SHP77 (cell line): ENCODE measurements around the gene NBDY.

Experiments
- DNase-seq, 2 experiments: peaks; one replicate each; lab custom pipeline; 2025; lab: John Stamatoyannopoulos, UW

NBDY gene

DNA sequence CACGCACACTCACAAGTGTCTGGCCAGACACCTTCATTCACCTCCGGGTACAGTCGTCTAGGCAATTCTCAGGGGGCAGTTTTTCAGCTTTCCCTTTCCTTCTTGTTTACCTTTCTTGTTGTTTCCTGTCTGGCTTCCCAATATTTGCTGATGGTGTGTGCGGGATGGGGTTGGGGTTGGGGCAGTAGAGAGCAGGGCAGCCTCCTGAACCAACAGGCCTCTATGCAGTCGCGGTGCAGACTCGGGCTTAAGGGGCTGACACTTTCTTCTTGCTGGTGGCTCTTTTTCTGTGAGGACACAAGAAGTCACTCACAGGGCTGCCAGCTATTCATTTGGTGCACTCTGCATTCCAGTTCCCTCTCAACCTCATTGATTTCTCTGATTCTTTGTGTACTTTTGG, 56.4 kb downstream of the NBDY start:
- no peak for DNase-seq

DNA sequence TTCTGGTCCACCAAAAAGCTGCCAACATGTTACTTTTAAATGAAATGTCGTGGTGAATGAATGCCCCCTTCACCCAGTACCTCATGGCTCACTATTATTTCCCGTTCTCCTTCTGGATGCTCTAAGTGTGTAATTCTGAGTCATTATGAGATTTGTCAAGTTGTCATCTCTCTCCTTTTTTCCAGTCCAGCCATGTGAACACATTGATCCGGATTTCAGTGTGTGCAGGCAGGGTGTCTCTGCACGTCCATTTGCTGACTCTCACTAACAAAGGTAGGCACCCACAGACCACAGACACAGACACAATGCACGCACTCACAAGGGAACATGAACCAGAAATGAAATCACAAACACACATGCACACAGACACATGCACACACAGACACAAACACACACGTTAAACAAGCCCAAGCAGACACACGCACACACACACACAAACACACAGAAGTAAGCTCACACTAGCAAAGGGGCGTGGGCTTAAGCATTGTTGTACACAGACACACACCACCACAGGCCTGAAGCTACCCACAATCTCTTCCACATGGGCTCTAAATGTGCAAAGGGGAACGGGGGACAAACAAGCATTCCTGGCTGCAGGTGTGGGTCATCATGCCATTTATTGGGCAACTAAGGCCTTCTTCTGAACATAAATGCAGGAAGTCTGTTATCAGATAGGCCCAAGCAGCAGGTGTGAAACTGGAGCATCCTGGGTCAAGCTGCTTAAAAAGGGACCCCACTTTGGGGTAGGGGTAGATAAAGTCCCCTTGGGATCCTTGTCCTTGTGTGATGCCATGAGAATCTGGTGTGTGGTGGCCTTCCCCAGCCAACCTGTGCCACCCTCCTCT, 58.1 kb downstream of the NBDY start:
- no peak for DNase-seq

DNA sequence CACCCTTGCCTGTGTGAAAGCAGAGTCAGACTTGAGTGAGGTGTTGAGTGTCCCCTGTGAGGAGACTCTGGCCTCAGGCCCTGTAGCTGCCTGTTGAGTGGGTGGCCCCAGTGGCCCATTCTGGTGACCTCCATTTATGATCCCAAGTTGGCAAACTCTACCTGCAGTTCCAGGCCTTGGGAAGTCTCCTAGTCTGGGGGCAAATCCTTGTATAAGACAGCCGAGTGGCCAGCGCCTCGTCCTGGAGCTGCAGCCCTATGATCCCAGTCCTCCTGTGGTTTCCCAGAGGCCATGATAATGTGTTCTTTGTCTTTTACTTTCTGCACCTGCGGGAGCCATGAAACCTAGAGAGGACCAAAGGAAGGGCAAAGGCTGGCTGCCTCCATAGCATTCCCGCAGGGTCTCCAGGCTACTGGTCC, 58.7 kb downstream of the NBDY start:
- DNase-seq, result no peak

DNA sequence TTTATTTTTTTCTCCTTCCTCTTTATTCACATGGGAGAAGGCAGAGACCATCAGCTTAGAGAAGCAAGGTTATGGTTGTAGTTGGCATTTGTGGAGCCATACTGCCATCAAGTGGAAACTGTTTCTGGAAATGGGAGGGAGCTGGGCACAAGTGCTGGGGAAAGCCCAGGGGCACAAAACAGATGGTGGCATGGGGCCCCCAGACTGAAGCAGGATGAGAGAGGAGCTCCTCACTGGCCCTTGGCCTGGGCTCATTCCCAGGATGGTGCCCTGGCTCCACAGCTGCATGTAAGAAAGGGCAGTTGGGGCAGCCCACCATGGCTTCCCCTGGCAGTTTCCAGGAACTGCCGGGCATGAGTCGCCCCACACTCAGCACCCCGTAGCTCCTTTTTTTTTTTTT, 59.2 kb downstream of the NBDY start:
- DNase-seq, result no peak

DNA sequence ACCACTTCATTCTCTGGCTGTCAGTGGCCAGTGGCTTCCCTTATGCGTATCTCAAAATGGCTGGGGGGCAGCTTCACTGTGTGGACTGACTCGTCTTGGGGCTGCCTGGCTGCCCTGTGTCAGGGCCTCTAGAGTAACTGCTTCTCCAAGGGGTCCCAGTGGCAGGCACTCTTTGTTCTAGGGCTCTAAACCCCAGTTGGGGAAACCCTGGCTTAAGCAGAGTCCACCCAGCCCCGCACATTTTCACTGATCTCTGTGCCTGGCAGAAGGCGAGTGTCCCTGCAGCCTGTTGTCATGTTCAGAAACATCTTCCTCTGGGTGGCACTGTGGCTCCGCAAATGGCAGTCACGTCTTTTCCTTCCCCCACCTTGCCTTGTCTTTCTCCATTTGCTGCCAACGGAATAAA, 59.7 kb downstream of the NBDY start:
- no peak for DNase-seq

DNA sequence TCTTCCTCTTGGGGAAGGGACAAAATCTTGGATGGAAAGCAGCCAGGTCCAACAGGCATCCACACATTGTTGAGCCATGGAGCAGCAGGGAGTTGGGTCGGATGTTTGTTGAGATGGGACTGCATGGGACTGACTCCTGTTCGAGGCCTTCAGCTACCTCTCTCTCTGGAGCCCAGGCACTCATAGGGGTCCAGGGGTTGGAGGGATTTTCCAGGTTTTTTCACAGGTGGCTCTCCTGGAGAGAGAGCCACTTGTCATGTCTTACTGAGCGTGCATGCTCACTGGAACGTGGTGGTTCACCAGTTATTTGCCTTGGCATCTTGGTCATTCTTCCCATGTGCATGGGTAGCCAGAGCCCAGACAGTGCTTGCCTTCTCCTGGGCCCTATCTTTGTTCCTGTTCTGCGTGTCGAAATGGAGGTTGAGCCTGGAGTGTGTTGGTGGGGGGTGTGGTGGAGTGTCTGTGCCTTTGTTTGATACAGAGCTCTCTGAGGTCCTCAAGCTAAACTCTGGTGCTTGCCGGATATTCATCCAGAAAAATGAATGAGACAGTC, 60.6 kb downstream of the NBDY start:
- DNase-seq, result no peak

DNA sequence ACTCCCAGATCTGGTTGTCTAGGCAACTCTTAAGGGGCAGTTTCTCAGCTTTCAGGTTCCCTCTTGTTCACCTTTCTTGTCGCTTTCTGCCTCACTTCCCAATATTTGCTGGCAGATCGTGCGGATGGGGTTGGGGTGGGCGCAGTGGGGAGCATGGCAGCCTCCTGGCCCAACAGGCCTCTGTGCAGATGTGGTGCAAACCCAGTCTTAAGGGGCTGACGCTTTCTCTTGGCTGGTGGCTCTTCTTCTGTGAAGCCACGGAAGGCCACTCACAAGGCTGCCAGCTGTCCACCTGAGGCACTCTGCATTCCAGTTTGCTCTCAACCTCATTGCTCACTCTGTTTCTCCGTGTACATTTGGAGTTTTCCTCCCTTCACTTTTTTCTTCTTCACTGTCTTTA, 61.7 kb downstream of the NBDY start:
- DNase-seq, result no peak

DNA sequence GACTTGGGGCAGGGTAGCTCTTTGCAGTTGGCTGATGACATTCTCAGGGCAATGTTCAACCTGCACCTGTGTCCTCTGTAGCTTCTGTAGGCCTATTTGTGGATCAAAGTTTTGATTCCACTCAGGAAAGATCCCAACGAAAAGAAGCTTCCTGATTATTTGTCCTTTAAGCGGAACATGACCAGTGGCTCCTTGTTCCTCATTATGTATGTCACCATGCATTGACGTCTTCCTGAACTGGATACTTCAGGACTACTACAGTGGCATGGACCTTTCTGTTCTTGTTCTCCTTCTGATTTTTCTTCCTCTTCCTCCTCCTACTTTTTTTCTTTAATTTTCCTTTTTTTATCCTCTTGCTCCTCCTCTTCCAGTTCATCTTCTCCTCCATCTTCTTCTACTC, 62.4 kb downstream of the NBDY start:
- DNase-seq, result no peak

DNA sequence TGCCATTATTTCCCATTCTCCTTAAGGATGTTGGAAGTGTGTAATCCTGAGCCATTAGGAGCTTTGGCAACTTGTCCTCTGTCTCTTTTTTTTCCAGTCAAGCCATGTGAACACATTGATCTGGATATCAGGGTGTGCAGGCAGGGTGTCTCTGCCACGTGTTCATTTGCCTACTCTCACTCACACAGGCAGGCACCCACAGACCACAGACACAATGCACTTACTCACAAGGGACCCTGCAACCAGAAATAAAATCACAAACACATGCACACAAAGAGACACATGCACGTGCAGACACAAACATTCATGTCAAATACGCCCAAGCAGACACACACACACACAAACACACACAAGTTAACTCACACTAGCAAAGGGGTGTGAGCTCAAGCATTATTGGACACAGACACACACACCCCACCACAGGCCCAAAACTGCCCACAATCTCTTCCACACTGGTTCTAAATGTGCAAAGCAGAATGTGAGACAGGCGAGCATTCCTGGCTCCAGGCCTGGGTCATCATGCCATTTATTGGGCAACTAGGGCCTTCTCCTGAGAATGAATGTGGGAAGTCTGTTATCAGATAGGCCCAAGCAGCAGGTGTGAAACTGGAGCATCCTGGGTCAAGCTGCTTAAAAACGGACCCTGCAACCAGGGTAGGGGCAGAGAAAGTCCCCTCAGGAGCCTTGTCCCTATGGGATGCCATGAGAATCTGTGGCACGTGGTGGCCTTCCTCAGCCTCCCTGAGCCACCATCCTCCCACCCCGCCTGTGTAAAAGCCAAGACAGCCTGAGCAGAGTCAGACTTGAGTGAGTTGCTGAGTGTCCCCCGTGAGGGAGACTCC, 63.4 kb downstream of the NBDY start:
- DNase-seq, result no peak

DNA sequence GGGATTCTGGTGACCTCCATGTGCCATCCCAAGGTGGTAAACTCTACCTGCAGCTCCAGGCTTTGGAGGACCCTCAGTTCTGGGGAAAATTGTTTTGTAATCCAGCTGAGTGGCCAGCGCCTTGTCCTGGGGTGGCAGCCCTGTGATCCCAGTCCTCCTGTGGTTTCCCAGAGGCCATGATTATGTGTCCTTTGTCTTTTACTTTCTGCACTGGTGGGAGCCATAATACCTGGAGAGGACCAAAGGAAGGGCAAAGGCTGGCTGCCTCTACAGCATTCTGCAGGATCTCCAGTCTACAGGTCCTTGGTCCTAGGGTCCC, 64.0 kb downstream of the NBDY start:
- DNase-seq, result no peak

DNA sequence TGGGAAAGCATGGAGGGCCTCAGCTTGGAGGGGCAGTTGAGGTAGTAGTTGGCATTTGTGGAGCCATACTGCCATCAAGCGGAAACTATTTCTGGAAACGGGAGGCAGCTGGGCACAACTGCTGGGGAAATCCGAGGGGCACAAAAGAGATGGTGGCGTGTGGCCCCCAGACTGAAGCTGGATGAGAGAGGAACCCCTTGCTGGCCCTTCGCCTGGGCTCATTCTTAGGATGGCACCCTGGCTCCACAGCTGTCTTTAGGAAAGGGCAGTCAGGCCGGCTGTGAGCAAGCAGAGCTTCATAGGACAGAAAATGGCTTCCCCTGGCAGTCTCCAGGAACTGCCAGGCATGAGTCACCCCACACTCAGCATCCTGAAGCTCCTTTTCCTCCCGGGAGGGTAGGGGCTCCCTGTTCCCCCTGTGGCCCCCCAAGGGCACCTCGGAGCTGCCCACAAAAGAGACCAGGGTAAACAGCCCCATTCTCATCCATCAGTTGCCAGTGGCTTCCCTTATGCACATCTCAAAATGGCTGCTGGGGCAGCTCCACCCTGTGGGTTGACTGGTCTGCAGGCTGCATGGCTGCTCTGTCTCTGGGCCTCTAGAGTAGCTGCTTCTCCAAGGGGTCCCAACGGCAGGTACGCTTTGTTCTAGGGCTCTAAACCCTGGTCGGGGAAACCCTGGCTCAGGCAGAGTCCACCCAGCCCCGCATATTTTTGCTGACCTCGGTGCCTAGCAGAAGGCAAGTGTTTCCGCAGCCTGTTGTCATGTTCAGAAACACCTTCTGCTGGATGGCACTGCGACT, 64.7 kb downstream of the NBDY start:
- DNase-seq, result no peak

DNA sequence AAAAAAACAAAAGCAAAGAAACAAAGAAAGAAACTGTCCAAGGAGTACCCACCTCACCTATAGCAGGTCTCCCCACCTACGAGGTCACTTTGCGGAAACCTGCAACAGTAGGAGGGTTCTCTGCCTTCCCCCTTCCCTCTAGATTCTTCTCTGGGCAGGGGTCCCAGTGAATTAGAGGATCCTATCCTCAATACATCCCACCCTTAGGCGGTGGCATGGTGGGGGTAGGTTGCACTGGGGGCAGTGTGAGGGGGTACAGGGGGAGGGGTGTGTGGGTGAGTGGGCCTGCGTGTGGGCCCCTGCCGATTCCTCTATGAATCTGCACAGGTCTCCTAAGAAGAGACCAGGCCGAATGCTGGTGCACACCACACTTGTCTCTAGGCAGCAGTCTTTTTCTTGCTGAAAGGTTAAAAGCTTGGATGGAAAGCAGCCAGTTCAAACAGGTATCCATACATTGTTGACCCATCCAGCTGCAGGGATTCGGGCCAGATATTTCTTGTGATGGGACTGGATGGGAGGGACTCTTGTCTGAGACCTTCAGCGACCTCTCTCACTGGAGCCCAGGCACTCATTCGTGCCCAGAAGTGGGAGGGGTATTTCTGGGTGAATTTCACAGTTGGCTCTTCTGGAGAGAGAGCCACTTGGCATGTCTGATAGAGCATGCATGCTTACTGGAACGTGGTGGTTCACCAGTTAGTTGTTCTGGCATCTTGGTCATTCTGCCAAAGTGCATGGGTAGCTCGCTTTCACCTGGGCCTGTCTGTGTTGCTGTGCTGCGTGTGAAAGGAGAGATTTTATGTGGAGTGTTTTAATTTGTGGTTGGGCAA, 65.6 kb downstream of the NBDY start:
- no peak for DNase-seq

DNA sequence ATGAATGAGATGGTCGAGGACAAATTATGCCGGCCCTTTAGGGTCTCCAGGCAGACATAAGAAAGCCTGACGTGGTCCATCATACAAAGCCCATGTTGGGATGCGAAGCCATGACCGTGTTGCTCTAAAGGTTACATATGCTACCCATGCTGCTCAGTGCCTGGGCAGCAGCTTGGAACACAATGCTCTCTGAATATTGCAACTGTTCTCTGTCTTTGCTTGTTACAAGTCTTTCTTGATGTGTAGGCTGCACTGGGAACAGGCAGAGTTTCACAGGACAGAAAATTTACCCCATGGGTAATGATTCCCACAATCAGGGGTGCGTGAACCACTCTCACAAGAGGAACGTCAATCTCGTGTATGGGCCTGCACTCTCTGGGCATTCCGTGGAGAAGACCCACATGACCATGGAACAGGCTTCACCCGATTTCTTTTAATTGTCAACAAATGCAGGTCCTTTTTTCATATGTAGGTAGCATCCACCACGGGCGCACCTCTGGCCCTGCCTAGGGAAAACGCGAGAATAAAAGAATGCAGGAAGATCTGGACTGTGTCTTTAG, 66.3 kb downstream of the NBDY start:
- DNase-seq, result no peak

DNA sequence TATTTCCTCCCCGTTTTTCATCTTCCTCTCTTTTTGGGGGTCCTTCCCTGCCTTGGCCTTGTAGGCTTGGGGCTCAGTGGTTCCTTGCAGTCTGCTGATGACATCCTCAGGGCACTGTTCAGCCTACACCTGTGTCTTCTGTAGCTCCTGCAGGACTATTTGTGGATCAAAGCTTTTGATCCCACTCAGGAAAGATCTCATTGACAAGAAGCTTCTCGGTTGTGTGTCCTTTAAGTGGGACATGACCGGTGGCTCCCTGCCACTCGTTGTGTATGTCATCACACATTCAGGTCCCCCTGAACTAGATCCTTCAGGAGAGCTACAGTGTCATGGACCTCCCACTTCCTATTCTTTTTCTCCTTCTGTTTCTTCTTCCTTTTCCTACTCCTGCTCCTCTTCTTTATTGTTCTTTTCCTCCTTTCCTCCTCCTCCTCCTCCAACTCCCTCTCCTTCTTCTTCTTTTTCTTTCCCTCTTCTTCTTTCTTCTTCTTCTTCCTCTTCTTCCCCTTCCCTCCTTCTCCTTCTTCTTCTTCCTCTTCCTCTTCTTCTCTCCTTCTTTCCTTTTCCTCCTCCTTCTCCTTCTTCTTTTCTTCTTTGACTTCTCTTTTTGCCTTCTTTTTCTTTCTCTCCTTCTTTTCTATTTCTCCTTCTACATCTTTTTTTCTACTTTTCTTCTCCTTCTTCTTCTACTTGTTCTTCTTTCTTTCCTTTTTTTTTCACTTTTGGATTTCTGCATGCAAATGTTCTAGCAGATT, 67.8 kb downstream of the NBDY start:
- DNase-seq, result no peak

DNA sequence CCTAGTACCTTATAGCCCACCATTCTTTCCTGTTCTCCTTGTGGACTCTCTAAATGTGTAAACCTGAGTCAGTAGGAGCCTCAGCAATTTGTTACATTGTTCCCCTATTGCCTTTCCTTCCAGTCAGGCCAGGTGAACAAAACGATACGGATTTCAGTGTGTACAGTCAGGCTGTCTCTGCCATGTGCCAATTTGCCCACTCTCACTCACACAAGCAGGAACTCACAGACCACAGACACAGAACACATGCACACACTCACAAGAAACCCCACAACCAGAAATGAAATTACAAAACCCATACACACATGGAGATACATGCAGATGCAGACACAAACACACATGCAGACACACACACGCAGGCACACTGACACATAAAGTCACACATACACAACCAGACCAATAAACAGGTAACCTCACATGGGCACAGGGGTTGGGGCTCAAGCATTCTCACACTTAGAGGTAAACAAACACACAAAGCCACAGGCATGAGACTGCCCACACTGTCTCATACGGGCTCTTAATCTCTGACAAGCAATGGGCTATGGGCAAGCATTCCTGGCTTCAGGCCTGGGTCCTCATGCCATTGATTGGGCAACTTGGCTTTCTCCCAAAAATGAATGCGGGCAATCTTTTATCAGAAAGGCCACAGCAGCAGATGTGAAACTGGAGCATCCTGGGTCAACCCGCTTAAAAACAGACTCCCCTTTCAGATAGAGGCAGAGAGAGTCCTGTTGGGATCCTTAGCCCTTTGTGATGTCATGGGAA, 68.7 kb downstream of the NBDY start:
- no peak for DNase-seq

DNA sequence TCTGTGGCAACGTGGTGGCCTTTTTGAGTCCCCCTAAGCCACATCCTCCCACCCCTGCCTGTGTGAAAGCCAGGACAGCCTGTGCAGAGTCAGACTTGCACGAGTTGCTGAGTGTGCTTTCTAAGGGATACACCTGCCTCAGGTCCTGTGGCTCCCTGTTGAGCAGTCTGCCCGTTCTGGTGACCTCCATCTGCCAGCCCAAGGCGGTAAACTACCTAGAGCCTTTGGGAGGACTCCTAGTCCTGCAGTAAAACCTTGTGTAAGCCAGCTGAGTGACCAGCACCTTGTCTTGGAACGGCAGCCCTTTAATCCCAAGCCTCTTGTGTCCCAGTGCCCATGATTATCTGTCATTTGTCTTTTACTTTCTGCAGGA, 69.3 kb downstream of the NBDY start:
- DNase-seq, result no peak

DNA sequence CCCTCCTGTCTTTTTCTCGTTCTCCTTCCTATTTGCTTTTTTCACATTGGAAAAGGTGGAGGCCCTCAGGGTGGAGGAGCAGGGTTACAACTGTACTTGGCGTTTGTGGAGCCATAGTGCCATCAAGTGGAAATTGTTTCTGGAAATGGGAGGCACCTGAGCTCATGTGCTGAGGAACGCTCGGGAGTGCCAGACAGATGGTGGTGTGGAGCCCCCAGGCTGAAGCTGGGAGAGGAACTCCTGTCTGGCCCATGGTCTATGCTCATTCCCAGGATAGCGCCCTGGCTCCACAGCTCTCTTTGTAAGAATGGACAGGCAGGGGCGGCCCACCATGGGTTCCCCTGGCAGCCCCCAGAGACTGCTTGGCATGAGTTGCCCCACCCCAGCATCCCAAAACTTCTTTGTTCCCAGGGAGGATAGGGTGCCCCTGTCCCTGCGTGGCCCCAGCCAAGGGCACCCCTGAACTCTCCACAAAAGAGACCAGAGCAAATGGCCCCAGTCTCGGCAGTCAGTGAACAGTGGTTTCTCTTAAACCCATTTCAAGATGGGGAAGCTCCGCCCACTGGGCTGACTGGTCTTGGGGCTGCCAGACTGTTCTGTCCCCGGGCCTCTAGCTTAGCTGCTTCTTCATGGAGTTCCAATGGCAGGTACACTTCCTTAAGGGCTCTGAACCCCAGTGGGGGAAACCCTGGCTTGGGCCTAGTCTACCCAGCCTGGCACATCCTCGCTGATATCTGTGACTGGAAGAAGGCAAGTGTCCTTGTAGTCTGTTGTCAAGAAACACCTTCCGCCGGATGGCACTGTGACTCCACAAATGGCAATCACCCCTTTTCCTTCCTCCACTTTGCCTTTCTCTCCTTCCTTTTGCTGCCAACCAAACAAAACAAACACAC, 70.1 kb downstream of the NBDY start:
- DNase-seq, result no peak

DNA sequence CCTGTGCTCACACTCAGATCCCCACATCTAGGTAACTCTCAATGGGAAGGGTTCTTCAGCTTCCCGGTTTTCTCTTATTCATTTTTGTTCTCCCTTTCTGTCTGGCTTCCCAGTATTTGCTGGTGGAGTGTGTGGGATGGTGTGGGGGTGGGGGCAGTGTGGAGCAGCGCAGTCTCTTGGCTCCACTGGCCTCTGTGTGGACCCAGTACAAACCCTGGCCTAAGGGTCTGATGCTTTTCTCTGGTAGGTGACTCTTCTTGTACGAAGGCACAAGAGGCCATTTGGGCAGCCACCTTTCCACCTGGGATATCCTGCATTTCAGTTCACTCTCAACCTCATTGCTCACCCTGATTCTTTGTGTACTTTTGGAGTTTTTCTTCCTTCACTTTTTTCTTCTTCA, 71.3 kb downstream of the NBDY start:
- DNase-seq, result no peak

DNA sequence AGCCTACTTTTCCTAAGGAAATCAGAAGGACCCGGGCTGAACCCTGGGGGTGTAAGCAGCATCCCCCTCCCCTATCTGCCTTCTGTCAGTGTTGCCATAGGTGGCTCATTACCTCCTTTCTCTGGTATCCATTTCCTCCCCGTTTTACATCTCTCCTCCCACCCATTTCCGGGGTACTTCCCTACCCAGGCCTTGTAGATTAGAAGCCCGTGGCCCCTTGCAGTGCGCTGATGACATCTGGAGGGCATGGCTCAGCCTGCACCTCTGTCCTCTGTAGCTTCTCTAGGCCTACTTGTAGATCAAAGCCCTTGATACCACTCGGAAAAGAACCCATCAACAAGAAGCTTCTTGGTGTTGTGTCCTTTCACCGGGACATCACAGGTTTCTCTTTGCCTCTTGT, 71.8 kb downstream of the NBDY start:
- no peak for DNase-seq
